ENCODE results near the gene MAP3K2.

DNA sequence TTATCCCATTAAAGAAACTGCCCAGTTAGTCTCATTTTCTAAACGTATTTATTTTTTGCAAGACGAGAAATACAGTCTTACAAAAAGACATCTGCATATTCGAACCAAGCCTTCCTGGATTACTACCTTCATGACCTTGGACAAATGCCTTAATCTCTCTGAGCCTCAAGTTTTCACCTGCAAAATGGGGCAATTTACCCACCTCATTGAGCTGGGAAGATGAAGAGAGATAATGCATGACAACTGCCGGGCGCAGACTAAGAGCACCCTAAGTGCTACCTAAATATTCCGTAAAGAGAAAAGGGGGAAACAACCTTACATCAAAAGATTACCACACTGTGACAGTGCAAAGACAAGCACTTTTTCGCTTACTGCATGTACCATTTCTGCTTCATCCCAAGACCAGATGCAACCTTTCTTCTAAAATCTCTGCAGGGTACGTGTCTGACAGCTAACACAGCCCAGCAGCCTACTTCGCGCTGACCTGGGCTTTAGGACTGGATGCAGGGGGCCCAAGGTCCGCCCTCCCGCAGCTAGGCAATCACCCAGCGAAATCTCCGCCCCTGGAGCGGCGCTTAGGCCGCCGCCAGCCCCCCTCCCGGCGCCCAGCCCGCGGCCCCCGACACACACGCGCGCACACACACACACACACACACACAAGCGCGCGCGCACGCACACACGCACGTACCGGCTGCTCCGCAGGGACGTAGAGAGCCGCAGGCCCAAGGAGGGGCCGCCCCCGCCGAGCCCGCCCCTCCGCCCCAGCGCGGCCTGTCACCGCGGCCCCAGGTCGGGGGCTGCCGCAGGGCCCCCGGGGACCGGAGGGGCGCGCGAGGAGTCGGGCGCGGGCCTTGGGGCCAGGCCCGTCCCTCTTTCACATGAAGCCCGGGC, 766 bp downstream of the MAP3K2 start:
- TF ChIP-seq RNF2 (IDR thresholded peaks at IDR 0.05; ENCODE audit: borderline replicate concordance, low read depth, low read length, missing control alignments, poor library complexity, severe bottlenecking) (no peak), PHF8 (conservative IDR thresholded peaks at IDR 0.05; ENCODE audit: low read depth, low read length) (no peak), CTCF (IDR thresholded peaks at IDR 0.05; ENCODE audit: control extremely low read depth in 1 of 3, insufficient read depth in 1 of 3, low read depth in 1 of 3, low read length in 3 of 3) (no peak), CHD2 (IDR thresholded peaks at IDR 0.05; ENCODE audit: low read length) (no peak), POLR2A (IDR thresholded peaks at IDR 0.05; ENCODE audit: control extremely low read depth in 1 of 2, low read depth in 2 of 2, low read length in 2 of 2) (no peak), MAX (IDR thresholded peaks at IDR 0.05) (peak; percentile 60), SP1 (IDR thresholded peaks at IDR 0.05; ENCODE audit: low read depth, low read length) (no peak)
- TF ChIP-seq, protein P1, sequence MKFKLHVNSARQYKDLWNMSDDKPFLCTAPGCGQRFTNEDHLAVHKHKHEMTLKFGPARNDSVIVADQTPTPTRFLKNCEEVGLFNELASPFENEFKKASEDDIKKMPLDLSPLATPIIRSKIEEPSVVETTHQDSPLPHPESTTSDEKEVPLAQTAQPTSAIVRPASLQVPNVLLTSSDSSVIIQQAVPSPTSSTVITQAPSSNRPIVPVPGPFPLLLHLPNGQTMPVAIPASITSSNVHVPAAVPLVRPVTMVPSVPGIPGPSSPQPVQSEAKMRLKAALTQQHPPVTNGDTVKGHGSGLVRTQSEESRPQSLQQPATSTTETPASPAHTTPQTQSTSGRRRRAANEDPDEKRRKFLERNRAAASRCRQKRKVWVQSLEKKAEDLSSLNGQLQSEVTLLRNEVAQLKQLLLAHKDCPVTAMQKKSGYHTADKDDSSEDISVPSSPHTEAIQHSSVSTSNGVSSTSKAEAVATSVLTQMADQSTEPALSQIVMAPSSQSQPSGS (IDR thresholded peaks at IDR 0.05; ENCODE audit: low read length), result no peak
